Measurements from ENCODE around the gene DVL2. TPM values are rescaled to one million over a fixed set of nuclear protein-coding genes. Genes with fewer than 3 reads are reported as not detected.

The DVL2 gene
- total and polyA plus RNA-seq, 8 donors = 12.1 to 114 (median 17.4) TPM

- Histone ChIP-seq H3K4me3 (peak within 1 kb of the TSS; percentile 97 to 100 (median 98)), H3K9me3 (no peaks in the 10 kb centered on the region), H3K36me3 (peaks cover 24 to 43% (median 39%) of the 10 kb centered on the region in 4 donors), H3K4me1 (peaks cover 39 to 65% (median 57%) of the 10 kb centered on the region in 4 donors), H3K27ac (peak within 1 kb of the TSS; percentile 88 to 99 (median 97)), H3K27me3 (no peaks in the 10 kb centered on the region)
- TF ChIP-seq EP300 (IDR thresholded peaks at IDR 0.05) (no peak), POLR2AphosphoS5 (IDR thresholded peaks at IDR 0.05) (peak; percentile 61 to 96 (median 81)), POLR2A (IDR thresholded peaks at IDR 0.05) (no peak)
- TF ChIP-seq, protein P1, sequence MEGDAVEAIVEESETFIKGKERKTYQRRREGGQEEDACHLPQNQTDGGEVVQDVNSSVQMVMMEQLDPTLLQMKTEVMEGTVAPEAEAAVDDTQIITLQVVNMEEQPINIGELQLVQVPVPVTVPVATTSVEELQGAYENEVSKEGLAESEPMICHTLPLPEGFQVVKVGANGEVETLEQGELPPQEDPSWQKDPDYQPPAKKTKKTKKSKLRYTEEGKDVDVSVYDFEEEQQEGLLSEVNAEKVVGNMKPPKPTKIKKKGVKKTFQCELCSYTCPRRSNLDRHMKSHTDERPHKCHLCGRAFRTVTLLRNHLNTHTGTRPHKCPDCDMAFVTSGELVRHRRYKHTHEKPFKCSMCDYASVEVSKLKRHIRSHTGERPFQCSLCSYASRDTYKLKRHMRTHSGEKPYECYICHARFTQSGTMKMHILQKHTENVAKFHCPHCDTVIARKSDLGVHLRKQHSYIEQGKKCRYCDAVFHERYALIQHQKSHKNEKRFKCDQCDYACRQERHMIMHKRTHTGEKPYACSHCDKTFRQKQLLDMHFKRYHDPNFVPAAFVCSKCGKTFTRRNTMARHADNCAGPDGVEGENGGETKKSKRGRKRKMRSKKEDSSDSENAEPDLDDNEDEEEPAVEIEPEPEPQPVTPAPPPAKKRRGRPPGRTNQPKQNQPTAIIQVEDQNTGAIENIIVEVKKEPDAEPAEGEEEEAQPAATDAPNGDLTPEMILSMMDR (IDR thresholded peaks at IDR 0.05) = peak in 2 of 7 experiments; percentile 40 to 52
- peak; percentile 99 to 100 for DNase-seq
- intact Hi-C loops (cut with DNase I; ENCODE audit: low total_unique reads) = no loop called here
- WGBS, 5 donors = 0 to 1% (median 0%) methylated on average over 56 to 72 of the region's 72 CpGs
Measured at GRCh38 chr17:7239091-7240027, 5.0 kb upstream of the DVL2 start, which contains the start of gene PHF23. TSS of gene PHF23 (minus strand) at chr17:7239457. CDS start at chr17:7239279, 178 bp downstream.

DNA sequence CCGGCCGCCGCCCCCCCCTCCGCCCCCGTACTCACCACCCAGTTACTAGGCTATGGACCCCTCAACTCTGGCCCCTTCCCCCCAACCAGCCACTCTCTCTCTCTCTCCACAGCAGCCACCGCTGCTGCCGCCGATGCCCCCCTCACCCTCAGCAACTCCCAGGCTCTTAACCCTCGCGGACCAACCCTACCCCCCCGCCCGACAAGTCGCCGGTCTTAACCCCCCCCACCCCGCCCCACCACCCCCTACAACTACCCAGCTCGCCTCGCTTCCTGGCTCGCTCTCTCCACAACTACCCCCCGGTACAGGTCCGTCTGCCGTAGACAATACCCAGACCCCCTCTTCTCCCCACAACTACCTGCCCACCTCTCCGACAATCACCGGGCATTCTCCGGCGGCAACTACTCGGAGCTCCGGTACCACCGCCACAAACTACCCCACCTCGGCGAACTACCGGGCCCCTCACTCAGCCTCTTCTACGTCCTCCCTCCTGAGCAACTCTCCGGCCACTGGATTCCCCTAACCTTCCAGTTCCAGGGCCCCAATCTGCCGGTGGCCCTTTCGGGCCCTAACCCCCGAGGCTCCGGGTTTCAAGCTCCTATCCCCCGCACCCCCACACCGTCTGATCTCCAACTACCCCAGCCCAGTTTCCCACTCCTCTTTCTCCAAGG lies 4.2 kb upstream of the DVL2 start:
- H3K27ac ChIP-seq = peak overlapping the region; percentile 88 to 99 (median 96)
- H3K9me3 ChIP-seq = no peaks in the 10 kb centered on the region
- WGBS, 5 donors = 0 to 2% (median 1%) methylated on average over 26 to 39 of the region's 39 CpGs
- no peak for TF ChIP-seq POLR2AphosphoS5 (IDR thresholded peaks at IDR 0.05)
- no peak for TF ChIP-seq POLR2A (IDR thresholded peaks at IDR 0.05)
- no peak for TF ChIP-seq EP300 (IDR thresholded peaks at IDR 0.05)
- TF ChIP-seq, protein P1 (IDR thresholded peaks at IDR 0.05) = no peak
- peak overlapping the region; percentile 97 to 100 (median 98) for H3K4me3 ChIP-seq
- H3K27me3 ChIP-seq = no peaks in the 10 kb centered on the region
- intact Hi-C loops (cut with DNase I; ENCODE audit: low total_unique reads) = no loop called here
- peaks cover 23 to 35% (median 31%) of the 10 kb centered on the region in 4 donors for H3K36me3 ChIP-seq
- peaks cover 38 to 61% (median 56%) of the 10 kb centered on the region in 4 donors for H3K4me1 ChIP-seq
- DNase-seq = peak in 1 of 2 donors; percentile 75

DNA sequence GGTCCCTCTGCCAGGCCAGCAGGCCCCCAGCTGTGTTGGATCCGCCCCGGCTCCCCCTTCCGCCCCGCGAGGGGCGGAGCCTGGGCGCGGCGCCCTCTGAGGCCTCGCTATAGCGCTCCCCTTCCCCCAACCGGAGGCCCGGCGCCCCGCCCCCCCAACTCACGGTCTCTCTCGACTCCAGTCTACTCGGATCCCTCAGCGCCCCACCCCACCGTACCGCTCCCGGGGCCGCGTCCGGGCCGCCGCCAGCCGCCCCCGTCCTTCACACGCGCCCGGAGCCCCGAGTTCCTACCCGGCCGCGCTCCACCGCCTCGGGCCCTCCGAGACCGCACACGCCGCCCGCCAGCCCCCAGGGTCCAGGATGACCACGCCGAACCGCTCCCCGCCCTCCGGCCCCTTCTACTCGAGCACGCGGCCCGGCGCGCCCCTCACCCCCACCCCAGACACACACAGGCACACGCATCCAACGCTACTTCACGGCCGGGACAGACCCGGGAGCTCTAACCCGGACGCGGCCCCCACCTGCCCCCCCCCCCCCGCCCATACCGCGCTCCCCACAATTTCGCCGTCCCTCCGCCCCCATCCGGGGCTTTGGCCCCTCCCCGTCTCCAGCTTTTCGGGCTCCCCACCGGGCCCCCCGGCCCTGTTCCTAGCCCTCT lies 3.6 kb upstream of the DVL2 start:
- intact Hi-C loops (cut with DNase I; ENCODE audit: low total_unique reads) = no loop called here
- H3K4me3 ChIP-seq = peak overlapping the region; percentile 97 to 100 (median 98)
- WGBS, 5 donors = 0 to 1% (median 1%) methylated on average over 11 to 70 of the region's 73 CpGs
- H3K27ac ChIP-seq = peak overlapping the region; percentile 88 to 99 (median 96)
- DNase-seq = peak; percentile 85 to 93
- TF ChIP-seq POLR2AphosphoS5 (IDR thresholded peaks at IDR 0.05) (peak in 1 of 3 donors; percentile 3), EP300 (IDR thresholded peaks at IDR 0.05) (no peak)
- H3K27me3 ChIP-seq = no peaks in the 10 kb centered on the region
- H3K36me3 ChIP-seq = peaks cover 23 to 34% (median 31%) of the 10 kb centered on the region in 4 donors
- peaks cover 41 to 63% (median 58%) of the 10 kb centered on the region in 4 donors for H3K4me1 ChIP-seq
- no peaks in the 10 kb centered on the region for H3K9me3 ChIP-seq

DNA sequence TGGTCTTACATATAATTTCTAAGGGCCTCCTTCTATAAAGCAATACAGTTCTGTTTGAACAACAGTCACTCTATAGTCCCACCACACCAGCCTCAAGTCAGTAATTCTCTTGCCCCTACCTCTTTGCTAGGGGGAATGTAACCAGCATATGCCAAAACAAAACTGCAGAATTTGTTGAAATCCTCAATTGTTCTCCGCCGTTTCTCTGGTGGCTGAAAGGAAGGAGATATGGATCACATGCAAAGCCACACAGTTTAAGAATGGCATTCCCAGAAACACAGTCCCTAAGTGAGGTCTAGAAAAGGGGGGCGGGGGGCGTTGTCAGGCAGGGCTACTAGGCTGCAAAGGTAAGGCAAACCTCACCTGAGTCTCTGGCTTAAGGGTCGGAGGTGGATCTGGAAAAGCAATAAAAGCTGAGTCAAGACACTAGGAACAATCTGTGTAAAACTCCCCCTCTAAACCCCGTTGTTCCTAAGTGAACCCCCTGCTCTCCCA lies 3.0 kb upstream of the DVL2 start:
- WGBS, 5 donors = 19 to 27% (median 23%) methylated on average over 6 of the region's 6 CpGs
- TF ChIP-seq EP300 (IDR thresholded peaks at IDR 0.05) (no peak), POLR2AphosphoS5 (IDR thresholded peaks at IDR 0.05) (no peak), POLR2A (IDR thresholded peaks at IDR 0.05) (no peak)
- TF ChIP-seq, protein P1 (IDR thresholded peaks at IDR 0.05) = no peak
- Histone ChIP-seq H3K36me3 (peaks cover 23 to 34% (median 31%) of the 10 kb centered on the region in 4 donors), H3K9me3 (no peaks in the 10 kb centered on the region), H3K27ac (peak overlapping the region; percentile 88 to 99 (median 96)), H3K27me3 (no peaks in the 10 kb centered on the region), H3K4me3 (peak overlapping the region; percentile 97 to 100 (median 98)), H3K4me1 (peaks cover 47 to 69% (median 64%) of the 10 kb centered on the region in 4 donors)
- no peak for DNase-seq
- intact Hi-C loops (cut with DNase I; ENCODE audit: low total_unique reads) = no loop called here

Data from stomach (tissue), 9 donors.